GM10847 (cell line): Measurements from ENCODE around the gene KRTAP1-3.
"Not testable (repeated sequence)": the region's sequence is repeated elsewhere in the genome, so short reads cannot be mapped to it uniquely, and the experiment has no call there.

ENCODE experiments used
- POLR2A ChIP-seq: IDR thresholded peaks from 2 replicates; pipeline ENCODE4 v1.6.1; 2011; ENCODE audit not compliant: insufficient read length; ENCODE audit errors: extremely low read depth

Gene KRTAP1-3

DNA sequence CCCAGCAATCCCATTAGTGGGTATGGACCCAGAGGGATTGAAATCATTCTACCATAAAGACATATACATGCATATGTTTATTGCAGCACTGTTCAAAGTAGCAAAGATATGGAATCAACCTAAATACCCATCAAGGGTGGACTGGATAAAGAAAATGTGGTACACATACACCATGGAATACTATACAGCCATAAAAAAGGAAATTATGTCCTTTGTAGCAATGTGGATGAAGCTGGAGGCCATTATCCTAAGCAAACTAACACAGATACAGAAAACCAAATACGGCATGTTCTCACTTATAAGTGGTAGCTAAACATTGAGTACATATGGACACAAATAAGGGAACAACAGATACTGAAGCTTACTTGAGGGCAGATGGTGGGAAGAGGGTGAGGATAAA is 22.9 kb upstream of the KRTAP1-3 start:
- TF ChIP-seq POLR2A = no peak

DNA sequence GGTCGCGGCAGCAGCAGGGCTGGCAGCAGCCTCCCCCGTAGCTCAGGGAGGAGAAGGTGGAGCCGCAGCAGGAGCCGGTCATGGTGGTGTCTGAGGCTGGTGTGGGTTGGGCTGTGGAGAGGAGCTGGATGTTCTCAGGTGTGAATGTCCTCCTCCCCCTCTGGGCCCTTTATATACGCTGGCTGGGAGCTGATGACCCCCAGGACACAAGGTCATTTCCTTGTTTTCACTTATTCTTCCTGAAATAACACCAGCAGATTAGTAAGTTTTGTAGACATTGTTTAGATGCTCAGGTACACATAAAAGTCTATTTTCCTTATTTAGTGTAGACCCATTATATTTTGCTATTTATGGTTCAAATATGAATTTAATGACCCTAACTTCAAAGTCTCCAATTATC is 20.5 kb upstream of the KRTAP1-3 start, which contains the start of gene KRTAP2-2:
KRTAP2-2 (minus strand) TSS at position 101 of the 400 bp plus-strand sequence; CDS start at position 82, 19 bp downstream.
- not testable (repeated sequence) for TF ChIP-seq POLR2A

DNA sequence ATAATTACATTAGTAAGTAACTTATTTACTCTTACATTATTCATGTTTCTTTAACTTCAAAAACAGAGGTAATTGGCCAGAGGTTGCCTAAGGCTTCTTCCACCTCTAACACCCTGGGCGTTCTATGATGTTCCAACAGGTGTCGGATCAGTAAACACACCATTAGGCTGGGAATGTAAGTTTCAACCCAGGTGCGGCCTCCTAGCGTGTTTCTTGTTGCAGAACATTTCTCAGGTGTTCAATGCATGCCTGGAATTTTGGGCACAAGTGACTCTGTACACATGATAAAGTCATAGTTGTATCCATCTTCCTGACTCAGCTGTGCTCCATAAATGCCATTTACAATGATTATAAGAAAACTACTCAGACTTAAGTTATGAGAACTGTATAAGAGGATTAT is 19.4 kb upstream of the KRTAP1-3 start:
- no peak for TF ChIP-seq POLR2A

DNA sequence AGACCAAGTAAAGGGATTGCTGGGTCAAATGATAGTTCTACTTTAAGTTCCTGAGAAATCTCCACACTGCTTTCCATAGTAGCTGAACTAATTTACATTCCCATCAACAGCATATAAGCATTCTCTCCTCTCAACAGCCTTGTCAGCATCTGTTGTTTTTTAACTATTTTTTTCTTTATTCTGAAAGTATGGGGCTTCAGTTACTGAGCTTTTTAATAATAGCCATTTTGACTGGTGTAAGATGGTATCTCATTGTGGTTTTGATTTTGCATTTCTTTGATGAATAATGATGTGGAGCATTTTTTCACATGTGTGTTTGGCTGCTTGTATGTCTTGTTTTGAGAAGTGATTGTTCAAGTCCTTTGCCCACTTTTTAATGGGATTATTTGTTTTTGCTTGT is 17.9 kb upstream of the KRTAP1-3 start:
- TF ChIP-seq POLR2A = no peak

DNA sequence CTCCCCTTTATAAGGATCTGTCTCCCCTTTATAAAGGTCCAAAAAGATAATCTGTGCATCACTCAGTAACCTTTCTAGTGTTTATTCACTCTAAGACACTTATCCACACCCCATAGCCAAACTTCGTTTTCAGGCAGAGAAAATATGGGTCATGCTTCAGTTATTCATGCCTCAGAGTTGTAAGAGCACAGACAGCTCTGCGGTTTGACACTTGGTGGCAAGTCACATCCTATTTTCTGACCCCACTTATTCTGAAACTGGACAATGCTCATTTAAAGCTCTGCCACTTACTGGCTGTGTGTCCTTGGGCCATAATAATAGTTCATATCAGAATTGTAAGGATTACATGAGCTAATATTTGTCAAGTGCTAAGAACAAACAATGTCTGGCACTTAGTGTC is 14.4 kb upstream of the KRTAP1-3 start:
- TF ChIP-seq POLR2A = no peak

DNA sequence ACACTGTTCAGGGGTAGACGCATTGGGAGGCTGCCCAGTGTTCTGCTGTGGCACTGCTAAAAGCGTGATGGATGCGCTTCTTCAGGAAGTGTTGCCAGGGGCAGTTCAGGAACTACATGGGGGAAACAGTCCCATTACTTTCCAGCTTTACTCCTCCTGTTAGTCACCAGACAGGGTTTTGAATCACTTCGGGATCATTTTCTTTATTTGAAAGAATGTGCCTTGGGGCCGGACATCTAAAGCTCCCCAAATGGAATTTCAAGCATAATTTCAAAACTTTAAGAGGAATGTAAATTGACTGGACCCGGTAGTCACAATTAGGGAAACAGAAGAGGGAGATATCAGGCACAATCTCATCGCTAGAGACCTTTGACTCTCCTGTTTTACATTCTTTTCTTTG is 13.8 kb upstream of the KRTAP1-3 start:
- no peak for TF ChIP-seq POLR2A

DNA sequence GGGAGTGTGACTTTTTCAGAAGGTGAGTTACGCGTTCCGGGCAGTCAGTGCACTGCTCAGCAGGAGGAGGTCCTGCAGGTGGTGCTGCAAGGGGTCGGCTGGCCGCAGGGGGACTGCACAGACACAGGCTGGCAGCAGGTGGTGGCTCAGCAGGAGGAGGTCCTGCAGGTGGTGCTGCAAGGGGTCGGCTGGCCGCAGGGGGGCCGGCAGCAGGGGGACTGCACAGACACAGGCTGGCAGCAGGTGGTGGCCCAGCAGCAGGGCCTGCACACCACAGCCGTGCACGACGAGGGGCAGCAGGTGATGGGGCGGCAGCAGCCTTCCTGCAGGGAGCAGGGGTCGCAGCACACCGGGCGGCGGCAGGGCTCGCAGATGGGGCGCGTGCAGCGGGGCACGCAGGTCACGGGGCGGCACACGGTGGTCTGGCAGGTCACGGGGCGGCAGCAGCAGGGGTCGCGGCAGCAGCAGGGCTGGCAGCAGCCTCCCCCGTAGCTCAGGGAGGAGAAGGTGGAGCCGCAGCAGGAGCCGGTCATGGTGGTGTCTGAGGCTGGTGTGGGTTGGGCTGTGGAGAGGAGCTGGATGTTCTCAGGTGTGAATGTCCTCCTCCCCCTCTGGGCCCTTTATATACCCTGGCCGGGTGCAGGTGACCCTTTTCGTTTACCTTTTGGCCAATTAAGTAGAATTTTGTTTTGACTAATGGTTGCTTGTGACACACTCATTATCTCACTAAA is 12.2 kb upstream of the KRTAP1-3 start, which contains the start of gene KRTAP2-1:
KRTAP2-1 (minus strand) TSS at position 582 of the 731 bp plus-strand sequence; CDS start at position 533, 49 bp downstream.
- TF ChIP-seq POLR2A = not testable (repeated sequence)

DNA sequence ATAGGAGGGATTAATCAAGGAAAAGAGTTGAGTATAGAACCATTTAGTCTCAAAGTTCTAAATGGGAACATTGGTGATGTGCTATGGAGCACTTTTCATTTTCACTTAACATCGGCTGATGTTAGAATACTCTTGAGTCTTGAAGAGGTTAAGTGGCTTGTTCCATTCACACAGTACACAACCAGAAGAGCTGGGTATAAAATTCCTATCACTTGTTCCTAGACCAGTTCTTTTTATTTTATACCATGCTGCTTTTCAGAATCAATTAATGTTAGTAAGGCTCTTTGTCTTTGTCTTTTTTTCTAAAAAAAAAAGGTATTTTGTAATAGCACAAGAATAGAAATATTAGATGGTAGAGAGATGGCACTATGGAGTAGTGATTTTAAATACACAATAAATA is 8.3 kb upstream of the KRTAP1-3 start:
- TF ChIP-seq POLR2A = no peak

DNA sequence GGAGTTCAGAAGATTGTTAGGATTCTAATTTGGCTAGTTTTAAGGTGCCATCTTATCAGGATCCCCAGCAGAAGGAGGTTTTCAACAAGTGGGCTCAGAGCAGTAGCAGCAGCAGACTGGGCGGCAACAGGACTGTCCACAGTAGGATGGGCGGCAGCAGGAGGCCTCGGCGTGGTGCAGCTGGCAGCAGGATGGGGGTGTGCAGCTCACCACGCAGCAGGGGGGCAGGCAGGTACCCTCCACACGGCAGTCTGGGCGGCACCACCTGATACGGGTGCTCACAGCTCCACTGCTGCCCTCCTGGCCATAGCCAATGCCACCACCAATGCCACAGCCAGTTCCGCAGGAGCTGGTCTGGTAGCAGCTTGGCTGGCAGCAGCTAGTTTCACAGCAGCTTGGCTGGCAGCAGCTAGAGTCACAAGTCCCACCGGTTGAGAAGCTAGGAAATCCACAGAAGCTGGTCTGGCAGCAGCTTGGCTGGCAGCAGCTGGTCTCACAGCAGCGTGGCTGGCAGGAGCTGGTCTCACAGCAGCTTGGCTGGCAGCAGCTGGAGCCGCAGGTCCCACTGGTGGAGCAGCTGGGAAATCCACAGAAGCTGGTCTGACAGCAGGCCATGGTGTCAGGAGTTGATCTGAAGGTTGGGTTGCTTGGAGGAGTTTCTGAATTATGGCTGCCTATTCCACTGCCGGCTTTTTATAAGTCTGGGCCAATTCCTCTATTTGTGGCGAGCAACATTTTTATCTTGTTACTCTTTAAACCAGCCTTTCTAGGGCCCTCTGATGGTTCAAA is 6.3 kb upstream of the KRTAP1-3 start, which contains the start of gene KRTAP1-1:
KRTAP1-1 (minus strand) TSS at position 668 of the 789 bp plus-strand sequence; CDS start at position 615, 53 bp downstream.
- not testable (repeated sequence) for TF ChIP-seq POLR2A

DNA sequence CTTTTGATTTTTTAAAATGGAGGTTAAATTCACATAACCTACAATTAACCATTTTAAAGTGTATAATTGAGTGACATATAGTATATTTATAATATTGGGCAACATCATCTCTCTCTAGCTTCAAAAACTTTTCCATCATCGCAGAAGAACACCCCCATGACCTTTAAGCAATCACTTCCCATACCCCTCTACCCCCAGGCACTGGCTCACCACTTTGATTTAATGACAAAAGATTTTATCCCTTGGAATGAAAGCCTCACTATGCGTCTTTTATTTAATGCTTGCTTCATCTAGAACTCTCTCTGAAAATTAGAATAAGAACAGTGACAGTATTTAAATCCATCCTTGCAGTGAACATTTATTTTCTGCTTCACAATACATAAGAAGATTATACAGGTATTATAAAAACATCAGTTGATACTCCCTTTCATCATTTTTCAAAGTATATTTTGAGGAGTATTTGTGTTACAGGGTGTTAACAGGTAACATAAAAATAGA is 3.2 kb upstream of the KRTAP1-3 start:
- TF ChIP-seq POLR2A = no peak

DNA sequence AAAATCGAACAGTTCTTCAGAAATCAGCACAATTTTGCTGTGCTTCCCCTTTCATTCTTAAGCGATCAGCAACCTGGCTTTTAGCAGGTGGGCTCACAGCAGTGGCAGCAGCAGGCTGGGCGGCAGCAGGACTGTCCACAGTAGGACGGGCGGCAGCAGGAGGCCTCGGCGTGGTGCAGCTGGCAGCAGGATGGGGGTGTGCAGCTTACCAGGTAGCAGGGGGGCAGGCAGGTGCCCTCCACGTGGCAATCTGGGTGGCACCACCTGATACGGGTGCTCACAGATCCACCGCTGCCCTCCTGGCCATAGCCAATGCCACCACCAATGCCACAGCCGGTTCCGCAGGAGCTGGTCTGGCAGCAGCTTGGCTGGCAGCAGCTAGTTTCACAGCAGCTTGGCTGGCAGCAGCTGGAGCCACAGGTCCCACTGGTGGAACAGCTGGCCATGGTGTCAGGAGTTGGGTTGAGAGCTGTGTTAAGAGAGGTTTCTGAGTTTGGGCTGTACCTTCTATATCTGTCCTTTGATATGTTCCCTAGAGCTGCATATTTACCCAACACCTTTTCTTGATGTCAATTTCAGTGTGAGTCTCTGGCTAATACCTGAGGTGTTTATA is 4.9 kb downstream of the KRTAP1-3 start, which contains the start of gene KRTAP1-4:
KRTAP1-4 (minus strand) TSS at position 563 of the 613 bp plus-strand sequence; CDS start at position 446, 117 bp downstream.
- no peak for TF ChIP-seq POLR2A

DNA sequence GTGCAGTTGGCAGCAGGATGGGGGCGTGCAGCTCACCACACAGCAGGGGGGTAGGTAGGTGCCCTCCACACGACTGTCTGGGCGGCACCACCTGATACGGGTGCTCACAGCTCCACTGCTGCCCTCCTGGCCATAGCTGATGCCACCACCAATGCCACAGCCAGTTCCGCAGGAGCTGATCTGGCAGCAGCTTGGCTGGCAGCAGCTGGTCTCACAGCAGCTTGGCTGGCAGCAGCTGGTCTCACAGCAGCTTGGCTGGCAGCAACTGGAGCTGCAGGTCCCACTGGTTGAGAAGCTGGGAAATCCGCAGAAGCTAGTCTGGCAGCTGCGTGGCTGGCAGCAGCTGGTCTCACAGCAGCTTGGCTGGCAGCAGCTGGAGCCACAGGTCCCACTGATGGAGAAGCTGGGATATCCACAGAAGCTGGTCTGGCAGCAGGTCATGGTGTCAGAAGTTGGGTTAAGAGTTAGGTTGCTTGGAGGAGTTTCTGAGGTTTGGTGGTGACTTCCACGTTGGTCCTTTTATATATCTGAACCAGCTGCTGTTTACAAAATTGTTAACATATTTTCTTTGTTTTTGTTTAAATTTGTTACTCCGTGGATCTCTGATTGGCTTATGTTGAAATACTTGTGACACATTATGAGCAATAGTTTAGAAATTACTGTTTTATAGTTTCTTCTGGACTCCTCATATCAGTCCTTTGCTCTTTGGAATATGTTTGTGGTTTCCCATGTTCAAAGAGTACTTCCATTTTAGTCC is 7.8 kb downstream of the KRTAP1-3 start, which contains the start of gene KRTAP1-5:
KRTAP1-5 (minus strand) TSS at position 494 of the 757 bp plus-strand sequence; CDS start at position 441, 53 bp downstream.
- TF ChIP-seq POLR2A = no peak

DNA sequence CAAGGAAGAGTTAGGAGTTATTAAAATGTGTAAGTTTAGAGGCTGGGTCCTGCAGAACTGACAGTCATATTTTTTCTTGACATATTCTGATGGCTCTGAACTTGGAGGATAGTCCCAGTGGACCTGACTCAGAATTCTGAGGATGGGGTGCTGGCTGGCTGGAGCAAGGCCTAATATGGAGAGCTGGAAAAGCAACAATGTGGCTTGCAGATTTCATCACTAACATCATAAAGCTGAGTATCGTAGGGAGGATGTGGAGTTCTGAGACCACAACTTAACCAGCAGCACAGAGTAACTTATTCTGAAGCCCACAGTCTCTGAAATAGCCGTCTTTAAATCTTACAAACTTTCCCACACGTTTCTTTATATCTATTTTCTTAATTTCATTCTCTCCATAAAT is 10.0 kb downstream of the KRTAP1-3 start:
- TF ChIP-seq POLR2A = no peak

DNA sequence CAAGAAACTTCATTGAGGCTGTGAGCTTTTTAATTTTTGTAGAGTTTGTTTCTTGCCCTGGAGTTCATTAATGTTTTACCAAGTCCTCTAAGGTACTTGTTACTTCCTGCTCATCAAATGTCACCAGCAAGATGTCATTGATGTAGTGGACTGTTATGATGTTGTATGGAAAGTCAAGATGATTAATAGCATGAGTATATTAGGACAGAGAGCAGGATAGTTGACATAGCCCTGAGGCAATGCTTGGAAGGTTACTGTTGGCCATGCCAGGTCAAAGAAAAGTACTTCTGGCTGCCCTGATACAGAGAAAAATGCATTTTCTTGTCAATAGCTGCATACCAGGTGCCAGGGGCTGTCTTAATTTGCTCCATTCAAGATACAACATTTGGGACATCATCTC is 14.3 kb downstream of the KRTAP1-3 start:
- TF ChIP-seq POLR2A = no peak

DNA sequence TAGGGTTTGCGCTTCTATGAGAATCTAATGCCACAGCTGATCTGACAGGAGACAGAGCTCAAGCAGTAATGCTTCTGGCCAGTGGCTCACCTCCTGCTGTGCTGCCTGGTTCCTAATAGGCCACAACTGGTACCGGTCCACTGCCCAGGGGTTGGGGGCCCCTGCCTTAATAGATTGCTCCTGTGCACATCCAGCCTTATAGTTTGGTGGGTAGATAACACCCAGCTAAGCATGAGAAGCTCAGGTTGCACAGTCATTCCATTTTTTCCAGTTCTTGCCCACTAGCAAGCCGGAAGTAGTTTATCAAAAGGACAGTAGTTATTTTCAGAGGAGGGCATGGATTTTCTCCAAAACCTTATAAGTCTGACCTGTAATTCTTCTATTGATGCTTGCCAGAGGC is 15.3 kb downstream of the KRTAP1-3 start:
- no peak for TF ChIP-seq POLR2A

DNA sequence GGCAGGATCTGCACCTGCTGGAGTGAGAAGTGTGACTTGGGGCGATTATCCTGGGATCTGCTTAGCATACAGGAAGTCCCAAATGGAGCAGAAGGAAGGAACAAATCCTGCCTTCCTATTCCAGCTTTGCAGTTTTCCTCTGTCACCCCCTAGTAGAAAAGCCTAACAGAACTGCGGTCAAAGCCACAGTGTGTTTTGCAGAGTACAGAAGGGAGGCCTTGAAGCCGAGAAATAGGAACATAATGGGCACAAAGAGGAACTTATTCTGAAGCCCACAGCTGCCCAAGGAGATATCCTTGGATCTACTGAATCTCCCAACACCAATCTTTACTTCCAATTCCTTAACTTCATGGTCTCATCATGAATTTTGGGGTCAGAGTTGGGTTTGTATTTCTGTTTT is 16.1 kb downstream of the KRTAP1-3 start:
- no peak for TF ChIP-seq POLR2A
